ENCODE measurements around the gene SPHK2.

The SPHK2 gene

DNA sequence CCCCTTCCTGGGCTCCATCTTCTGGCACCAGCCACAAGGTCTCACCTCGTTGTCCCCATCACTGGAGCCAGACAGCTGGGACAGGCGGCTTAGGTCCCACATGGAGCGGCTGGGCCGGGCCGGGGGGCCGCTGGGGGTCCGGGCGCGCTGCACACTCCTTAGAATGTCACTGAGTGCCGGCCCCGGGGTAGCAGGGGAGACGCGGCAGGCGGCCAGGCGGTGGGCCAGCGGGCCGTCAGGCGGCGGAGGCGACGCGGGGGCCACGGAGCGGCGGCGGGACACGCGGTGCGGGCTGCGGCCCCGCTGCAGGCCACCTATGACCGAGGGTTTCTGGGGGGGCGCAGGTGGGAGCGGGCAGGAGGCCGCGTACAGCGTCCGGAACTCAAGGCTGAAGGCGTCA, 15.9 kb upstream of the SPHK2 start:
- no peak for DNase-seq (ENCODE audit: low read depth)
- TF ChIP-seq, protein P1, sequence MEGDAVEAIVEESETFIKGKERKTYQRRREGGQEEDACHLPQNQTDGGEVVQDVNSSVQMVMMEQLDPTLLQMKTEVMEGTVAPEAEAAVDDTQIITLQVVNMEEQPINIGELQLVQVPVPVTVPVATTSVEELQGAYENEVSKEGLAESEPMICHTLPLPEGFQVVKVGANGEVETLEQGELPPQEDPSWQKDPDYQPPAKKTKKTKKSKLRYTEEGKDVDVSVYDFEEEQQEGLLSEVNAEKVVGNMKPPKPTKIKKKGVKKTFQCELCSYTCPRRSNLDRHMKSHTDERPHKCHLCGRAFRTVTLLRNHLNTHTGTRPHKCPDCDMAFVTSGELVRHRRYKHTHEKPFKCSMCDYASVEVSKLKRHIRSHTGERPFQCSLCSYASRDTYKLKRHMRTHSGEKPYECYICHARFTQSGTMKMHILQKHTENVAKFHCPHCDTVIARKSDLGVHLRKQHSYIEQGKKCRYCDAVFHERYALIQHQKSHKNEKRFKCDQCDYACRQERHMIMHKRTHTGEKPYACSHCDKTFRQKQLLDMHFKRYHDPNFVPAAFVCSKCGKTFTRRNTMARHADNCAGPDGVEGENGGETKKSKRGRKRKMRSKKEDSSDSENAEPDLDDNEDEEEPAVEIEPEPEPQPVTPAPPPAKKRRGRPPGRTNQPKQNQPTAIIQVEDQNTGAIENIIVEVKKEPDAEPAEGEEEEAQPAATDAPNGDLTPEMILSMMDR (IDR thresholded peaks at IDR 0.05; ENCODE audit: control insufficient read depth, insufficient read depth, low read depth, low read length, missing control alignments): no peak

GRCh38 chr19:48603850-48604249, 15.5 kb upstream of the SPHK2 start:
- TF ChIP-seq, protein P1 (IDR thresholded peaks at IDR 0.05; ENCODE audit: control insufficient read depth, insufficient read depth, low read depth, low read length, missing control alignments): no peak
- DNase-seq (ENCODE audit: low read depth): no peak
- H3K4me3 ChIP-seq (ENCODE audit: control insufficient read depth, low read depth, low read length): no peak overlapping the region

More for the DNA sequence above, 15.9 kb upstream of the SPHK2 start:
- no peak overlapping the region for H3K4me3 ChIP-seq (ENCODE audit: control insufficient read depth, low read depth, low read length)

GRCh38 chr19:48606463-48607358, 12.6 kb upstream of the SPHK2 start, which contains the start of gene SPACA4:
TSS of gene SPACA4 (plus strand) at chr19:48606742. CDS start at chr19:48606979, 237 bp downstream.
- H3K4me3 ChIP-seq (ENCODE audit: control insufficient read depth, low read depth, low read length): no peak within 1 kb of the TSS
- DNase-seq (ENCODE audit: low read depth): no peak
- TF ChIP-seq, protein P1 (IDR thresholded peaks at IDR 0.05; ENCODE audit: control insufficient read depth, insufficient read depth, low read depth, low read length, missing control alignments): no peak

DNA sequence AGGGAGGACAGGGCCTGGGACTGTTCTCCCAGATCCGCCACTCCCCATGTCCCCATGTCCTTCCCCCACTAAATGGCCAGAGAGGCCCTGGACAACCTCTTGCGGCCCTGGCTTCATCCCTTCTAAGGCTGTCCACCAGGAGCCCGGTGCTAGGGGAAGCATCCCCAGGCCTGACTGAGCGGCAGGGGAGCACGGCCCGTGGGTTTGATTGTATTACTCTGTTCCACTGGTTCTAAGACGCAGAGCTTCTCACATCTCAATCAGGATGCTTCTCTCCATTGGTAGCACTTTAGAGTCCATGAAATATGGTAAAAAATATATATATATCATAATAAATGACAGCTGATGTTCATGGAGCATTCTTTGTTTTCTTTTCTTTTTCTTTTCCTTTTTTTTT, 11.9 kb upstream of the SPHK2 start:
- DNase-seq (ENCODE audit: low read depth): no peak
- TF ChIP-seq, protein P1 (IDR thresholded peaks at IDR 0.05; ENCODE audit: control insufficient read depth, insufficient read depth, low read depth, low read length, missing control alignments): no peak
- H3K4me3 ChIP-seq (ENCODE audit: control insufficient read depth, low read depth, low read length): no peak overlapping the region

DNA sequence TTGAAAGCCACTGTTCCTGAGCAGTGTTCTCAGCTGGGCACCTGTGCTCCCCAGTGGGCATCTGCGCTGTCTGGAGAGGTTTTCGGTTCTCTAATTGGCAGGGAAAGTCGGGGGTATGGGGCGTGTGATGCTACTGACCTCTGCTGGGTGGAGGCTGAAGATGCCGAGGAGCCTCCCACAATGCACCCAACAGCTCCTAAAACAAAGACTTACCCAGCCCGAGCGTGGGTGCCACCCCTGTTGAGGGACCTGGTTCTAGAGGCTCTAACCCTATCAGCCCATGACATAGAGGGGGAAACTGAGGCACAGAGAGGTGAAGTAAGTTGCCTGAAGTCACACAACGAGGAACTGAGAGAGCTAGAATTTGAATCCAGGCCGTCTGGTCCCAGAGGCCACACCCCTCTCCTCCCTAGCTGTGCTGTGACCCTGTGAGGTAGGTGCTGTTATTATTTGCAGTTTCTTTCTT, 10.5 kb upstream of the SPHK2 start:
- H3K4me3 ChIP-seq (ENCODE audit: control insufficient read depth, low read depth, low read length): no peak overlapping the region
- TF ChIP-seq, protein P1 (IDR thresholded peaks at IDR 0.05; ENCODE audit: control insufficient read depth, insufficient read depth, low read depth, low read length, missing control alignments): peak; percentile 68
- no peak for DNase-seq (ENCODE audit: low read depth)

DNA sequence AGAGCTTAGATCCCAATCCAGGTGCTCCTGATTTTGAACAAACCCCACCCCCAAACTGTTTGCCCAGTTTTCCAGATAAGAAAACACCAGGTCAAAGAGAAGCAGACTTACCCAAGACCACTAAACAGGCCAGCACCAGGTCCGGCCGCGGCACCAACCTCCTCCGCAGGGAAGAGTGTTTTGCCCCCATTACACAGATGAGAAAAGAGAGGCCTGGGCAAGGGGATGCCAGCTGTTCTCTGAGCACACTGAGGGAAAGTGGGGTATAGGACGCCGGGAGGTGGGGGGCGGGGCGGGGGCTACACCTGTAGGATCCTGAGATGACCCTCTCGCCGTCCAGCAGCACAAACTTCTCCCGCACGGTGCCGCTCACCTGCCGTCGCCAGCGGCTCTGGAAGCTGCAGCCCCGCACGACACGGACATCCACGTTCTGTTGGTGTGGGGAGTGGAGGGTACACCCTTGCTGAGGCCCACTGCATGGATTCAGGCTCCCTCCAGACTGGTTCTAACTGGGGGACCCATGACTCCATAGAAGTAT, 9.7 kb upstream of the SPHK2 start:
- no peak for DNase-seq (ENCODE audit: low read depth)
- H3K4me3 ChIP-seq (ENCODE audit: control insufficient read depth, low read depth, low read length): no peak overlapping the region
- TF ChIP-seq, protein P1 (IDR thresholded peaks at IDR 0.05; ENCODE audit: control insufficient read depth, insufficient read depth, low read depth, low read length, missing control alignments): no peak

All from AG09309 (cell line).